HK-2 (cell line): ENCODE measurements around the gene MAD2L2.
A peak's percentile ranks its signal among the peaks of the same experiment; 100 is the strongest.

Source experiments
- DNase-seq: peaks from one replicate; pipeline ENCODE4 v3.0.0-alpha.2; 2018; ENCODE audit not compliant: unreplicated experiment

Gene MAD2L2

GRCh38 chr1:11681071-11681771 is at the start of gene MAD2L2:
Gene MAD2L2, minus strand, starts transcription at chr1:11681148. Its CDS starts 547 bp downstream, at chr1:11680601.
- peak; percentile 76 for DNase-seq

DNA sequence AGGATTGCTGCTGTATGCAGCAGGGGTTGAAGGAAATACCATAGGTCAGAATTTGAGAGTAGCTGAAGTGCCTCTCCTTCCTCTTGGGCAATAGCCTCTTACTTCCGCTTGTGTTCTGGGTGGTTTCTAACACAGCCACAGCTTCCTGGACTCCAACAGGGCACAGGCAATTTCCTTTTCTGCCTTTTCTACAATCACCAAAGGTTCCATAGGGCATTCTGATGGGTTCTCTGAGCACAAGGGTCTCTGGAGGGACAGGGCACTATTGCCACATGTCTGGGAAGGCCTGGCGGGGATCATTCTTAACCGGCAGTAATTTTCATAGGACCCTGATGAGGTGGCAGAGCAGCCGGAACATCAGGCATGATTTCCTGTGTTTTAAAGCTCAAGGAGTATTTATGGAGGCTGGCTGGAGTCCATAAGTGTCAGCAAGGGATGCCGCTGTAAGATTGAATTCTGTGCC is 49.5 kb upstream of the MAD2L2 start:
- no peak for DNase-seq

- DNase-seq: peak; percentile 79
Observed at GRCh38 chr1:11729498-11730428, 48.8 kb upstream of the MAD2L2 start.

GRCh38 chr1:11729155-11729497 is 48.2 kb upstream of the MAD2L2 start:
- DNase-seq: no peak

DNA sequence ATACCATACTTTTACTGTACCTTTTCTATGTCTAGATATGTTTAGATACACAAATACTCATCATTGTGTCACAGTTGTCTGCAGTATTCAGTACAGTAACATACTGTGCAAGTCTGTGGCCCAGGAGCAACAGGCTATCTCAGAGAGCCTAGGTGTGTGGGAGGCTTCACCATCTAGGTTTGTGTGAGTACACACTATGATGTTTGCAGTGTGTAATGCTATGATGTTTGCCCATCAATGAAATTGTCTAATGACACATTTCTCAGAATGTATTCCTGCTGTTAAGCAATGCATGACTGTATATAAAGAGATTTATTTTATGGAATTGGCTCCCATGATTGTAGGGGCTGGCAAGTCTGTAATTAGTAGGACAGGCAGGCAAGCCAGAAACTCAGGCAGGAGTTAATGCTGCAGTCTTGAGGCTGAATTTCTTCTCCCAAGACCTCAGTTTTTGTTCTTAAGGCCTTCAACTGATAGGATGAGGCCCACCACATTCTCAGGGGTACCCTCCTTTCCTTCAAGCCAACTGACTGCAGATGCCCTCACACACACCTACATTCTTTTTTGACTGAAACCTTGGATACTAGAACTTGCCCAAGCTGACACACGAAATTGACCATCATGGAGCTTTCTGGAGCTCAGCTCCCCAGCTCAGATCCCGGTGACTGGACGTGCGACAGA is 47.3 kb upstream of the MAD2L2 start:
- DNase-seq: no peak

DNA sequence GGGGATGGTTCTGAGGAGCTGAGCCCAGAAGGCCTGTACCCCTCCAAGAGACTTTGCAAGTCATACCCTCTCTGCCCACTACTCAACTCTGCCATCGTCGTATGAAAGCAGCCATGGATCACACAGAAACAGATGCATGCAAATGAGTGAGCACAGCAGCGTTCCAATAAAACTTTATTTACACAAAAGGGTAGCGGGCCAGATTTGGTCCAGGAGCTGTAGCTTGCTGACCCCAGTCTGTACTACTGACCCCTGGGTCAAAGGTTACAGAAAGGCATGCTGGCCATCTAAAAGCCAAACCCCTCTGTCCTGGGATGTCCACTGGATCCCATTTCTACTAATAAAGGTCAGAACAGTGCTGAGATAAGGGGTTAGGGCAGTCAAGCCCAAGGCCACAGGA is 46.2 kb upstream of the MAD2L2 start:
- no peak for DNase-seq

DNA sequence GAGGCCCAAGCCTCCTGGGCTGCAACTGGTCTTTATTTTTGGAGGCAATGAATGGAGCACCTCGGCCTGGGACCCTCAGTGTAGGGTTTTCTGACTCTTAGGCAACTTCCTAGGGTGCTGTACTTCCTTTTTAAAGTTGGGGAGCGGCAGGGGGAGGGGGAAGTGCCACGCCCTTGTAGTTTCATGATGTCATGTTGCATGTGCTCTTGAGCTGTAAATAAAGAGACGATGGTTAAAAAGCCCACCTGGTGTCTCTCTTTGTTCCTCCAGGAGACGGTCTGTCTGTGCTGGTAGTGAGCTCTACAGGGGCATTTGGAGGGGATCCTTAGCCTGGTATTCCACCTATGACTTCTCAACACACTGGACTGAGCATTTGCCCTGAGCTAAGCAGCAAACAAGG is 44.7 kb upstream of the MAD2L2 start:
- DNase-seq: no peak

GRCh38 chr1:11722538-11722937 is 41.6 kb upstream of the MAD2L2 start:
- DNase-seq: no peak

DNA sequence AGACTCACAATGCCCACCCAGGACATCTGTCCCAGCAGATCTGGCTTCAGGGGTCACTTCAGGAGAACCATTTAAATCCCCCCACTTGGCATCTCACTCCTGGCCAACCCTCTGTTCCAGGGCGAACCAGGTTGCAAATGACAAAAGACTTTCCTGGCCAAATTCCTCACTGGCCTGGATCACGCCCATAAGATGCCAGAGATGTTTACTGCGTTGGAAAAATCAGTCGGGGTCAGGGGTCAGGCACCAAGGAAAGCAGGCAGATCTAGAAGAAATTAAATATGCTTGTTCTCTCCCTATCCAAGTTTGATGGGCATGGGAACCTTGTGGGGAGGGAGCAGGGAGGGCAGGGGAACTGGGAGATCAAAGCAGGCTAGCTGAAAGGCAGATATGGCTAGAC is 40.4 kb upstream of the MAD2L2 start:
- DNase-seq: no peak

GRCh38 chr1:11720525-11720924 is 39.6 kb upstream of the MAD2L2 start:
- DNase-seq: no peak

DNA sequence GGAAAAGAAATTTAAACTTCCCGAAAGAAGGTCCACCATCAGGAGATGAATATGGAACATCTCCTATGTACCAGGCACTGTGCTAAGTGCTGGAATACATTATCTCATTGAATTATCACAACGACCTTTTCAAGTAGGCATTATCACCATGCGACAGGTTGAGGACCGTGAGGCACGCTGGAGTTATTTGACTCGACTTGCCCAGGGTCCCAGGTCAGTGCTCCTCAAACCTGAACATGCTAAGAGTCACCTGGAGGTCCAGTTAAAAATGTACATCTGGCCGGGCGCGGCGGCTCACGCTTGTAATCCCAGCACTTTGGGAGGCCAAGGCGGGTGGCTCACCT is 39.1 kb upstream of the MAD2L2 start:
- DNase-seq: no peak

DNA sequence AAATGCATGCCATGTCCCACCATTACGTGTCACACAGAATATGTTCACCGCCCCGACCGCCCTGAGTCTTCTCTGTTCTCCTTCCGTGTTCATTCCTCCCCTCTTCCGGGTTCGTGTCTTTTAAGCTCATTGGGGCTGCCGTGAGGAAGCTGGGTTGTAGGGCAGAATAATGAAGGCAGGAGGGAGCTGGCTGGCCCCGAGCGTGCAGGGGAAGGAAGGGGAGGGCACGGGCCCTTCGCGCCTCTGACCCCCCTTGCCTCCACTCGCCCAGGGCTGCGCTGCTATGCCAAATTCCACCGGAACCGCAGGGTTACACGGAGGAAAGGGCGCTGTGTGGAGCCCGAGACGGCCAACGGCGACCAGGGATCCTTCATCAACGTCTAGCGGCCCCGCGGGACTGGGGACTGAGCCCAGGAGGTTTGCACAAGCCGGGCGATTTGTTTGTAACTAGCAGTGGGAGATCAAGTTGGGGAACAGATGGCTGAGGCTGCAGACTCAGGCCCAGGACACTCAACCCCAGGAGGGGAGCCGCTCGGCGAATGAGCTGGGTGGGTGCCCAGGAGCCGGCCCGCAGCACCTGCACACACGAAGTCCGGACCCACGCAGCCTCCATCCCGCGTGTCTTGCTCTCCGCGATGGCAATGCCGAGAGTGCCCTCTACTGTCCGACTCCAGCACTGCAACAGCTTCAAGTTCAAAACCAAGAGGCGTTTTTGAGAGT is 38.5 kb upstream of the MAD2L2 start:
- peak; percentile 63 for DNase-seq

DNA sequence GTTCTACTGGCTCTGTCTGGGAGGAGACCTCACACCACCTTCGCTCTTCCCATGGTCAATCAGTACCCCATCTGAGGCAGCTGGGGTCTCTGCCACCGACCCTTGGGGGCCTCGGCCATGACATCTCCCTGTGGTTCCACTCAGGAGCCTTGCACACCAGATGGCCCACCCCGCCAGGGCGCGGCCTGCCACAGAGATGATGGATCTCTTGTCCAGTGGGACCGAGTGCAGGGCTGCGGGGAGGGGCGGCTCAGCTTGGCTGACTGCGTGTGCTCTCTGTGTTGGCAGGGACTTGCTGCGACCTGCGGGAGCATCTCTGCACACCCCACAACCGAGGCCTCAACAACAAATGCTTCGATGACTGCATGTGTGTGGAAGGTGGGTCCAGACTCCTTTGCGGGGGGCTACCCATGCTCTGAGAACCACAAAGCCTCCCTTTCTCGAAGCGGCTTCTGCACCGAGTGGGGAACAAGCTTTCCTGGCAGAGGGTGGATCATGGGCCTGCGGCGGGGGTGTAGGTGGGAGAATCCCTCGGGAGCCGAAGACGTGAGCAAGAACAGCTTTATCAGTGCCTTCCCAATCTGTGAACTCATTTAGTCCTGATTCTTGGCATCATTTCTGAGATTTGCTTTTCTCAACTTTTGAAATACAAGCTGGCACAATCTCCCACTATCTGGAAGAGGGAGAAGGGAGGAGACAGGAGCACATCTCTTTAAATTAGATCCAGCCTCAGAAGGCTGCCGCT is 34.1 kb upstream of the MAD2L2 start:
- no peak for DNase-seq

DNA sequence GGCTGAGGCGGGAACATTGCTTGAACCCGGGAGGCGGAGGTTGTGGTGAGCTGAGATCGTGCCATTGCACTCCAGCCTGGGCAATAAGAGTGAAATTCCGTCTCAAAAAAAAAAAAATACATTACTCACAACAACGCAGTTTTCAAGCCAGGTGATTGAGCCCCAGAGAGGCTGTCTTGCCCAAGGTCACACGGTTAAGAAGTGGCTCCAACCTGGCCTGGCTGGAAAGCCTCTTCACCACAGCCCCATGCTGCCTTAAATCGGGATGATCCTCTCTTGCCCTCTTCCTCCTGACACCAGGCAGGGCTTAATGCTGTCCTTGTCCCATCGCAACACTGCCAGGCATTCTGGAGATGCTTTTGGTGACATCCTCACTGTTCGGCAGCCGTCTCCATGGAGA is 32.1 kb upstream of the MAD2L2 start:
- DNase-seq: no peak

- no peak for DNase-seq
Observed at GRCh38 chr1:11712285-11712684, 31.3 kb upstream of the MAD2L2 start.

DNA sequence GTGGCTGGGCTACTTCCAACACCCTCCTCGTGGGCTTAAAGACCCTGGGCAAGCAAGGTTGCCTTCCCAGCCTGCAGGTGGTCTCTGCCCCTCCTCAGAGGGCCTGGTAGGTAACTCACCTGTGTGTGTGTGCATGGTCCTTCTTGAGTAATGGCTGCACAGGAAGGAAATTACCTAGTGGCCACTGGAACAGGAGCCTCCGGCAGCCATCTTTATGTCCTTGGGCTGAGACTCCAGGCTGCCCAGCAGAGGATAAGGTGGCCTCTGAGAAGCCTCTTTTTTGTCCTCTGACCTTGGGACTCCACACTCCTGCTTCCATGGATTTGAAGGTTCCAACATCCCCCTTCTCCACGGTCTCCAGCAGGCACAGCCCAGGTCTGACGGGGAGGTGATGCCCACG is 30.5 kb upstream of the MAD2L2 start:
- DNase-seq: no peak

DNA sequence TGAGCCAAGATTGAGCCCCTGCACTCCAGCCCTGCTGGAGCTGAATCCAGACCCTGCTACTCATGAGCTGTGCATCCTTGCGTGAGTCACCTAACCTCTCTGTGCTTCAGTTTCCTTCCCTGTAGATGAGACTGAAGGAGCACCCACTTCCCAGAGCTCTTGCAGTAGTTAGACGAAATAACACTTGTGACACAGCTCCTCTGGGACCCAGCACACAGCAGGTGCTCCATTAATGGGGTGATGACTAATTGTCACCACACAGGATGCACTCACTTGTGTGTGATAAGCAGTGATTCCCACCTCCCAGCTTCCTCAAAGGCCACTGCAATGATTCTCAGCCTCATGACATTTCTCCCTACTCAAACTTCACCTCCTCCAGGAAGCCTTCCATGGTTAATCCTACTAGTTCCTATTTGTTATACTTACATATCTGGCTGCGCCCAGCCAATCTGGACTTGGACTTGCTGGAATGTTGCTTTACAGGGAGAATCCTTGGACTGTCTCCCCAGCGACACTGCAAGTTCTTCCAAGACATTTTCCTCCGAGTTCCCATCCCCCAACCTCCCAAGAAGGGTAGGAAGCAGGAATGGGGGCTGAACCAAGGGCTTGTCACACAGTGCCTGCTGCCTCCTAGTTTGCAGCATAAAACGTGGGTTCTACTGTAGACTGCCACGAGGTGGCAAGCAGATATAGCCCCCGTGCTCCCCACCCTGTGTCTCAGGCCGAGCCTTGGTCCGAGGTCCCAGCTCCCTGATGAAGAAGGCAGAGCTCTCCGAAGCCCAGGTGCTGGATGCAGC is 27.8 kb upstream of the MAD2L2 start:
- DNase-seq: no peak

DNA sequence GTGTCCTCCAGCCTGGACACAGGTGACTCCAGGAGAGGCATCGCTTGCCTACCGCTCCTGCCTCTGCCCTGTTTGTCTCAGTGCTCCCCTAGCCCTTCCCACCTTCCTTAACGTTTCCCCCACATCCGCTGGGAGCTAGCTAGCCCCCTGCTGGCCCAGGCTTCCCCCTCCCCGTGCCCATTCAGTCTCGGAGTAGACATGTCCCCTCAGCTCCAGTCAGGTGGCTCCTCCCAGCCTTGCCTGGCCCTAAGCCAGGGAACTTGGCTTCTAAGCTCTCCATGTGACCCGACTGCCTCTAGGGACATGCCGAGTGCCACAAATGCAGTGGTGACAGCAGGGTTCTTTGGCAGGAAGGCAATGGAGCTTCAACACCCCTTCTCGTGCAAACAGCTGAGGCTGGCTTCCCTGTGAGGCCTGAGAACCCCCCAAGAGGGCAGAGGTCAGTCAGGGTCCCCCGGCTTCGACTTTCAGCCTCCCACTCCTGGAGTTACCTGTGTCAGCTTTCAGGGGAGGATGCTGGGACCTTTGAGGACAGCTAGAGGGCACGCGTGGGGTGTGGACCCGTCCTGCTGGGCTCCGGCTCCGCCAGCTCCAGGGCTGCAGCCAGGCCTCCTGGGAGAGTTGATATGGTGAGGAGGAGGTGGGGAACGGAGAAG is 26.8 kb upstream of the MAD2L2 start:
- no peak for DNase-seq

DNA sequence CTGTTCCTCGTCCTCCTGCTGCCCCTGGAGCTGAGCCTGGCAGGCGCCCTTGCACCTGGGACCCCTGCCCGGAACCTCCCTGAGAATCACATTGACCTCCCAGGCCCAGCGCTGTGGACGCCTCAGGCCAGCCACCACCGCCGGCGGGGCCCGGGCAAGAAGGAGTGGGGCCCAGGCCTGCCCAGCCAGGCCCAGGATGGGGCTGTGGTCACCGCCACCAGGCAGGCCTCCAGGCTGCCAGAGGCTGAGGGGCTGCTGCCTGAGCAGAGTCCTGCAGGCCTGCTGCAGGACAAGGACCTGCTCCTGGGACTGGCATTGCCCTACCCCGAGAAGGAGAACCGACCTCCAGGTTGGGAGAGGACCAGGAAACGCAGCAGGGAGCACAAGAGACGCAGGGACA is 25.3 kb upstream of the MAD2L2 start:
- no peak for DNase-seq

DNA sequence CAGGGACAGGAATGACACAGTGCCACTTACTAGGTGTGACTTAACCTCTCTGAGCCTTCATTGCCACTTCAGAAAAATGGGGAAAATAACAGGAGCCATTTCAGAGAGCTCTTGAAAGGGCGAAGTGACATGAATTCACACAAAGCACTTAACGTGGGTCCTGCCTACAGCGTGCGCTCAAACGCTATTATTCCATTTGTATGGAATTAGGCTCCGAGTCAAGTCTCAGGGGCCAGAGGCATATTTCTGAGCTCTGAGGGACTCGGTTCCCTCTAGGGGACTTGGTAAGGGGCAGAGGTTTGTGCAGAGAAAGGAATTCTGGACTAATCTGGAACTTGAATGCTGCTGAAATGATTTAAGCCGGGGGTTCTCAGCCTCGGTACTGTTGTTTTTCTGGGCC is 24.6 kb upstream of the MAD2L2 start:
- no peak for DNase-seq
